NCI-H1092 treated with DMSO at 0.1 percent for 48 hours (cell line): ENCODE measurements around the gene CD22.

Experiments used
- DNase-seq: peaks from one replicate; lab custom pipeline; 2025; lab: John Stamatoyannopoulos, UW

The CD22 gene

DNA sequence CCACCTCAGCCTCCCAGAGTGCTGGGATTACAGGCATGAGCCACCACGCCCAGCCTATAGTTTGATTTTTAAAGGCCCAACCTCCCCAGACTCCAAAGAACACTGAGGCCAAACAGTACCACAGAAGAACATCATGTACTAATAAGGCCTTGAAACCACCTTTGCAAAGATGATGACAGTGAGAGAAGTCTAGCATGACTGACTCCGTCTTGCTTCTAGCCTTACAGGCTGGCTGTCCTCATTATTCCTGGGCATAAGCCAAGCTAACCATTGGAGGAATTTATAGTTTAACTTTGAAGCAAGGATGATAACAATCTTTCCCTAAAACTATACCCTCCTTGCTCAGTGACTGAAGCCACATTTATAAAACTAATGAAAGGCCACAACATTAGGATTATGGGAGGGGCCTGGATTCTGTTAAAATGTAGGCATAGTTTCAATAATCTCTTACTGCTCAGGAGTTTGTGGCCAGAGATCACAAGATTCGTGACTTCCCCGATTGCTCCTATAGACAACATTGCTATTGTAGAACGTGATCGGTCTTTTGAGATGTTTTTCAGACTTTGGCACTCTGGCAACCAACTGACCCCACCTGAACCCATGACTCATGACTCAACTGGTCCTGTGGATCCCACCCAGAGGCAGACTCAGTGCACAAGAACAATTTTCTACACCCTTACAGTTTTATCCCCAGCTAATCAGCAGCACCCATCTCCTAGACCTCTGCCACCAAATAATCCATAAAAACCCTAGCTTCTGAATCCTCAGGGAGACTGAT, 59.5 kb downstream of the CD22 start:
- DNase-seq: no peak

GRCh38 chr19:35389192-35389861, 60.3 kb downstream of the CD22 start:
- no peak for DNase-seq

- no peak for DNase-seq
Observed at GRCh38 chr19:35392742-35393715, 64.0 kb downstream of the CD22 start.

DNA sequence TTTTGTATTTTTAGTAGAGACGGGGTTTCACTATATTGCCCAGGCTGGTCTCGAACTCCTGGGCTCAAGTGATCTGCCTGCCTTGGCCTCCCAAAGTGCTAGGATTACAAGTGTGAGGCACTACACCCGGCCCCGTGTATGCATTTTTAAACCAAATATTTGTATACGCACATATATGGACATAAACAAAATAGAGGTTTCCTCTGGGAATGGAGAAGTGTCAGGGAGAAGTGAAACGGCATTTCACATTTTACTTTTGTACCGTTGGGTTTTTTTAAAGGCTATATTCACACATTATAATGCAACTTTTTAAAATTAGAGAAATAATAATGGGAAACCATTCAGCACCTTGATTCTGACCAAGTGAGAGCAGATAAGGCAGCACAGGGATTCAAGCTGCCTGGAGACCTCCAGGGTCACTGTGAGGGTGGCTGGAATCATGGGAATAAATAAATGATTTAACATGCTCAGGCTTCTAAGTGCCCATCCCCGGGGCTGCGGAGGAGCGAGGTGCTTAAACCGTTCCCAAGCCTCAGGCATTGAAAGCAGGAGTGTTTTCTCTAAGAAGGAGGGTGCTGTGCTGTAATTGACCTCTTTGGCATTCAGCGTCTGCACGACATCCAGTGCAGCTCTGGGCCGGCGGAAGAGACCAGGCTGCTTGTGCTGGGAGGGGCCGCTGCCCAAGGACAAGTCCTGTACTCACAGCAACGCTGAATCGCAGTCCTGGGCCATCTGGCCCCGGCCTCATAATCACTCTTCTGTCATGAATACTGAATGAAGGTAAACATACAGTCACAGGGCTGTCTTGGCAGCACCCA, 66.6 kb downstream of the CD22 start:
- DNase-seq: no peak

GRCh38 chr19:35396240-35396885, 67.4 kb downstream of the CD22 start:
- no peak for DNase-seq
